Endothelial cell (in vitro differentiated cells): ENCODE measurements around the gene CDK5RAP1. TPM values are rescaled to one million over a fixed set of nuclear protein-coding genes. Genes with fewer than 3 reads are reported as not detected.
"Not testable (repeated sequence)": the region's sequence is repeated elsewhere in the genome, so short reads cannot be mapped to it uniquely, and the experiment has no call there.

Experiments
- DNase-seq: peaks from one replicate; pipeline ENCODE4 v3.0.0; 2021; ENCODE audit warnings: low spot score
- H3K27ac Mint-ChIP-seq: one replicate; pipeline ENCODE4 v1.8.0; 2021; ENCODE audit warnings: mixed read lengths, inconsistent platforms; ENCODE audit not compliant: unreplicated experiment
- H3K27me3 Mint-ChIP-seq: one replicate; pipeline ENCODE4 v1.8.0; 2021; ENCODE audit warnings: mild to moderate bottlenecking, moderate library complexity, mixed read lengths, inconsistent platforms; ENCODE audit not compliant: unreplicated experiment
- H3K36me3 Mint-ChIP-seq: one replicate; pipeline ENCODE4 v1.8.0; 2021; ENCODE audit warnings: mild to moderate bottlenecking, low read depth, mixed read lengths, inconsistent platforms; ENCODE audit not compliant: unreplicated experiment
- H3K4me1 Mint-ChIP-seq: one replicate; pipeline ENCODE4 v1.8.0; 2021; ENCODE audit warnings: mild to moderate bottlenecking, mixed read lengths, inconsistent platforms; ENCODE audit not compliant: unreplicated experiment
- H3K4me3 Mint-ChIP-seq: one replicate; pipeline ENCODE4 v1.8.0; 2021; ENCODE audit warnings: mild to moderate bottlenecking, mixed read lengths, inconsistent platforms; ENCODE audit not compliant: unreplicated experiment
- H3K9me3 Mint-ChIP-seq: one replicate; pipeline ENCODE4 v1.8.0; 2021; ENCODE audit warnings: mixed read lengths, inconsistent platforms; ENCODE audit not compliant: unreplicated experiment
- total RNA-seq: library from RNA; stranded (reverse); fragmentation: NEBNext Ultra II Directional; extraction: Animal tissue kit (Norgen Biotek cat#: 25700); gene quantifications from one replicate; pipeline ENCODE4 v1.2.1, GENCODE V29; 2021; ENCODE audit not compliant: unreplicated experiment
- TF ChIP-seq, protein P1 (sequence below): fragments of 200-600 bp; sonication (generic); IDR thresholded peaks from one replicate; pipeline ENCODE4 v1.5.0; 2021; ENCODE audit warnings: antibody characterized with exemption; ENCODE audit not compliant: unreplicated experiment

The CDK5RAP1 gene
- total RNA-seq, 1 donor from 2014 or later = 42.7 TPM

DNA sequence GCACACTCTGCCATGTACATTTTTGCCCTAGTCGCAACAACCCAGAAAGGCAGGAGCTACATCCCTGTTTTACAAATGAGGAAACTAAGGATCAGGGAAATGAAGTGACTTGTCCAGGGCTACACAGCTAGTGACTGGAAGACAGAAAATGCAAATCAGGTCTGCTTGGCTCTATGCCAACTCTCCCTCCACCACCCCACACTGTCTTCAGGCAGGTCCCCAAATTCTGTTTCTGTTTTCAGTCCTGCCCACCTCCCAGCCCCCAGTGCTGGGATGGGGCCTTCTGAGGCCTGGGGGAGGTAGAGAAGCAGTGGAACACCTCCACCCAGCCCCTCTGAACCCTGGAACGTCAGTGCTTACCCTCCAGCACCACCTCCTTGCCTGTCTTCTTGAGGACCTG, 37.2 kb upstream of the CDK5RAP1 start:
- no peak for DNase-seq
- no peak overlapping the region for H3K27ac Mint-ChIP-seq
- H3K4me3 Mint-ChIP-seq = no peak overlapping the region
- TF ChIP-seq, protein P1, sequence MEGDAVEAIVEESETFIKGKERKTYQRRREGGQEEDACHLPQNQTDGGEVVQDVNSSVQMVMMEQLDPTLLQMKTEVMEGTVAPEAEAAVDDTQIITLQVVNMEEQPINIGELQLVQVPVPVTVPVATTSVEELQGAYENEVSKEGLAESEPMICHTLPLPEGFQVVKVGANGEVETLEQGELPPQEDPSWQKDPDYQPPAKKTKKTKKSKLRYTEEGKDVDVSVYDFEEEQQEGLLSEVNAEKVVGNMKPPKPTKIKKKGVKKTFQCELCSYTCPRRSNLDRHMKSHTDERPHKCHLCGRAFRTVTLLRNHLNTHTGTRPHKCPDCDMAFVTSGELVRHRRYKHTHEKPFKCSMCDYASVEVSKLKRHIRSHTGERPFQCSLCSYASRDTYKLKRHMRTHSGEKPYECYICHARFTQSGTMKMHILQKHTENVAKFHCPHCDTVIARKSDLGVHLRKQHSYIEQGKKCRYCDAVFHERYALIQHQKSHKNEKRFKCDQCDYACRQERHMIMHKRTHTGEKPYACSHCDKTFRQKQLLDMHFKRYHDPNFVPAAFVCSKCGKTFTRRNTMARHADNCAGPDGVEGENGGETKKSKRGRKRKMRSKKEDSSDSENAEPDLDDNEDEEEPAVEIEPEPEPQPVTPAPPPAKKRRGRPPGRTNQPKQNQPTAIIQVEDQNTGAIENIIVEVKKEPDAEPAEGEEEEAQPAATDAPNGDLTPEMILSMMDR = no peak
- peaks cover 8% of the 10 kb centered on the region for H3K27me3 Mint-ChIP-seq
- H3K9me3 Mint-ChIP-seq = no peaks in the 10 kb centered on the region
- H3K36me3 Mint-ChIP-seq = no peaks in the 10 kb centered on the region
- no peaks in the 10 kb centered on the region for H3K4me1 Mint-ChIP-seq

DNA sequence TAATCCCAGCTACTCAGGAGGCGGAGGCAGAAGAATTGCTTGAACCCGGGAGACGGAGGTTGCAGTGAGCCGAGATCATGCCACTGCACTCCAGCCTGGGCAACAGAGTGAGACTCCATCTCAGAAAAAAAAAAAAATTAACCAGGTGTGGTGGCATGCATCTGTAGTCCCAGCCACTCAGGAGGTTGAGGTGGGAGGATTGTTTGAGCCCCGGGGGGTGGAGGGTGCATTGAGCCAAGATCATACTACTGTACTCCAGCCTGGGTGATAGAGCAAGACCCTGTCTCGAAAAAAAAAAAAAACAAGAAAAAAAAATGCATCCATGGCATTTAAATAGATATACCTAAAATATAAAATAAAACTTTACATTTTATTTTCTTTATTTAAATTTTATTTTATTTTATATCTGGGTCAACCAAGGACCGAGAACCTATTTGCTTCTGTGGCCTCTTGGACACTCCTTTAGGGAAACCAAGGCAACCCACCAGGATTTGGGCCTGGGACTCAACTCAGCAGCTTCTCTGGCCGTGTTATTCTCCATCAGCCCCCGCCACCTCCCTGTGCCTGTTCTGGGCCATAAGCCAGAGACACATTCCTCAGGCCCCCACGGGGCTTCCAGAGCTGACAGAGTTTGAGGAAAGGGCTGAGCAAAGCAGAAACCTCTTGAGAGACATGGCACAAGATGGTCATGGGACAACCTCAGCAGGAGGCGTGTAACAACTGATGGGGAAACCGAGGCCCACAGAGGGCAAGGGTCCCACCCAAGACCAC, 36.0 kb upstream of the CDK5RAP1 start:
- no peaks in the 10 kb centered on the region for H3K4me1 Mint-ChIP-seq
- H3K4me3 Mint-ChIP-seq = no peak overlapping the region
- no peak for DNase-seq
- no peaks in the 10 kb centered on the region for H3K9me3 Mint-ChIP-seq
- TF ChIP-seq, protein P1 = no peak
- H3K27ac Mint-ChIP-seq = no peak overlapping the region
- H3K36me3 Mint-ChIP-seq = no peaks in the 10 kb centered on the region
- peaks cover 2% of the 10 kb centered on the region for H3K27me3 Mint-ChIP-seq

- H3K36me3 Mint-ChIP-seq = no peaks in the 10 kb centered on the region
Measured at GRCh38 chr20:33434434-33434833, 33.1 kb upstream of the CDK5RAP1 start.

DNA sequence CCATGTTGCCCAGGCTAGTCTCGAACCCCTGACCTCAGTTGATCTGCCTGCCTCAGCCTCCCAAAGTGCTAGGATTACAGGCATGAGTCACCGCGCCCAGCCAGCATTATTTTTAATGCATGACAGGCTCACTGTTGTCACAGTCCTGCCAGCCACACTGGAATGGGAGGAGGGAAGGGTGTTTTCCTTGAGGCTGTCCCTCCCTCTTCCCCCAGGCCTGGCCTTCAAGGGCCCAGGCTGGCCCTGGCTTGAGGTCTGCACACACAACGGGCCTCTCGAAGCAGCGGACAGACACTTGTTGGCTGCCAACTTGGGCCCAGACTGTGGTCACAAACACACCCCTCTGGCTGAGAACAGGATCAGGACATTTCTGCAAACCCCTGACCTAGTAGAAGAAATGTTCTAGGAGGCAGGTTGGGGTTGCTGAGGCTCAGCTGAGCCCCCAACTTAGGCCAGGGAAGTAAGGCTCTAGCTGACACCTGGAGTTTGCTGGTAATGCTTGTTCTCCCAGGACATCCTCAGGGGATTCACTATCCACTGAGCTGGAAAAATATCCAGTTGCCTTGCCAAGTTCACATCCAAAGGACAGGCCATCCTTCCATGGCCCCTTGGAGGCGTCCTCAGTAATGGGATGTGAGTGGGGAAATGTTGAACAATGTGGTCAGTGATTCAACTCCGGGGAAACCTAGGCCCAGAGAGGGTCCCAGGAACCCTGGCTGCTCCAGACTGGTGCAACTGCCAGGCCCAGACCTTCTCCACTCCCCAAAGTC, 32.3 kb upstream of the CDK5RAP1 start:
- no peaks in the 10 kb centered on the region for H3K36me3 Mint-ChIP-seq
- no peaks in the 10 kb centered on the region for H3K9me3 Mint-ChIP-seq
- DNase-seq = no peak
- no peak overlapping the region for H3K4me3 Mint-ChIP-seq
- H3K27me3 Mint-ChIP-seq = peaks cover 2% of the 10 kb centered on the region
- no peak overlapping the region for H3K27ac Mint-ChIP-seq
- H3K4me1 Mint-ChIP-seq = no peaks in the 10 kb centered on the region
- TF ChIP-seq, protein P1 = no peak

More at GRCh38 chr20:33434434-33434833, 33.1 kb upstream of the CDK5RAP1 start:
- TF ChIP-seq, protein P1 = no peak
- Mint-ChIP-seq H3K27ac (no peak overlapping the region), H3K27me3 (peaks cover 2% of the 10 kb centered on the region), H3K9me3 (no peaks in the 10 kb centered on the region), H3K4me1 (no peaks in the 10 kb centered on the region), H3K4me3 (no peak overlapping the region)
- no peak for DNase-seq

DNA sequence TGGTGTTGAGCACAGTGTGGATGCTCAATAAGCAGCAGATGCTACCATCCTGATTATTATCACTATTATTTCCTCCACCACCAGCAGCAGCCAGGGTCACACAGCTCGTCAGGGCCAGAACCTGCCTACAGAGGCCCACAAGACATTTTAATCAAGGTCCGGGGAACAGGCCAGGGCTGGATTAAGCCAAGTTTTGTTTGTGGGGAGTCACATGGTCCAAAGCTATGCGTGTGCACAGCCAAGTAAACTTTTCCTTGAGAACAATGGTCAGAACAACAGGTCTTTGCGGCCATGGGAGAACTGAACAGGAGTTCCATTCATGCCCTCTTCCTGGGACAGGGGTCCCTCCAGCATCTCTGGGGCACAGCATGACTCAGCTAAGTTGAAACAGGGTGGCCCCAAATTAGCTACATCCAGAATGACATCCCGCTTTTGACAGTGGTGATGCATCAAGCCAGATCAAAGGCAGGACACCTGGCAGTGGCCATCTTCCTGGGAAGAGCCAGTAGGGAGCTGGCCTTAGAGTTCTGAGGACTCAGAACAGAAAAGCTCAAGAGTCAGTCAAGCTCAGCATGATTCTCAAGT, 30.6 kb upstream of the CDK5RAP1 start:
- DNase-seq = no peak
- TF ChIP-seq, protein P1 = no peak
- Mint-ChIP-seq H3K4me3 (no peak overlapping the region), H3K4me1 (no peaks in the 10 kb centered on the region), H3K27ac (no peak overlapping the region), H3K36me3 (no peaks in the 10 kb centered on the region), H3K9me3 (no peaks in the 10 kb centered on the region), H3K27me3 (peaks cover 2% of the 10 kb centered on the region)

GRCh38 chr20:33423875-33424274, 22.6 kb upstream of the CDK5RAP1 start:
- H3K9me3 Mint-ChIP-seq, H3K27ac Mint-ChIP-seq, H3K4me1 Mint-ChIP-seq, H3K27me3 Mint-ChIP-seq, H3K36me3 Mint-ChIP-seq, DNase-seq, H3K4me3 Mint-ChIP-seq: not testable (repeated sequence)
